Fibroblast of lung (primary cell): ENCODE measurements around the gene ARHGAP6.

ENCODE experiments used
- EZH2 ChIP-seq: IDR thresholded peaks from 2 replicates; pipeline ENCODE4 v1.5.1; 2012; ENCODE audit warnings: low read length, control low read depth, mild to moderate bottlenecking; ENCODE audit errors: missing control alignments
- TF ChIP-seq, protein P1 (sequence below), 2 donors: IDR thresholded peaks in 1 of 2; conservative IDR thresholded peaks in 1 of 2; 1 replicate in 1 of 2; 2 replicates in 1 of 2; pipeline ENCODE4 v1.5.1; 2011 to 2012; ENCODE audit warnings: low read length in 2 of 2, control low read depth in 1 of 2, inconsistent platforms in 1 of 2, low read depth in 1 of 2, mild to moderate bottlenecking in 1 of 2

DNA sequence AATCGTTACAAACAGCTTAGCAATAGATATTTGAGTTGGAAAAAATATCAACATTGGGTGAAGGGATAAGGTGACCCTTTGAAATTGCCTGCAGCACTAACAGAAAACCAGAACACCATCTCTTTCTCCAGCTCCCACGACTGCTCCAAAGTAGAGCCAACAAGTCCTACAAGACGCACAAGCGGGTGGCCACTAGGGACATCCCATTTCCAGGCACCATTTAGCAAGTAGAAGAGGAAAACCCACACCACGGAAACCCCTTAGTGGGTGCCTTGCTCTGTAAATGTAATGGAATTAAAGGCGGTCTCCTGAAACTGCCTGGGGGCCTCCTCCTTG is 1.9 kb downstream of the ARHGAP6 start:
- TF ChIP-seq, protein P1, sequence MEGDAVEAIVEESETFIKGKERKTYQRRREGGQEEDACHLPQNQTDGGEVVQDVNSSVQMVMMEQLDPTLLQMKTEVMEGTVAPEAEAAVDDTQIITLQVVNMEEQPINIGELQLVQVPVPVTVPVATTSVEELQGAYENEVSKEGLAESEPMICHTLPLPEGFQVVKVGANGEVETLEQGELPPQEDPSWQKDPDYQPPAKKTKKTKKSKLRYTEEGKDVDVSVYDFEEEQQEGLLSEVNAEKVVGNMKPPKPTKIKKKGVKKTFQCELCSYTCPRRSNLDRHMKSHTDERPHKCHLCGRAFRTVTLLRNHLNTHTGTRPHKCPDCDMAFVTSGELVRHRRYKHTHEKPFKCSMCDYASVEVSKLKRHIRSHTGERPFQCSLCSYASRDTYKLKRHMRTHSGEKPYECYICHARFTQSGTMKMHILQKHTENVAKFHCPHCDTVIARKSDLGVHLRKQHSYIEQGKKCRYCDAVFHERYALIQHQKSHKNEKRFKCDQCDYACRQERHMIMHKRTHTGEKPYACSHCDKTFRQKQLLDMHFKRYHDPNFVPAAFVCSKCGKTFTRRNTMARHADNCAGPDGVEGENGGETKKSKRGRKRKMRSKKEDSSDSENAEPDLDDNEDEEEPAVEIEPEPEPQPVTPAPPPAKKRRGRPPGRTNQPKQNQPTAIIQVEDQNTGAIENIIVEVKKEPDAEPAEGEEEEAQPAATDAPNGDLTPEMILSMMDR (conservative IDR thresholded peaks at IDR 0.05 in 1 of 2, IDR thresholded peaks at IDR 0.05 in 1 of 2; ENCODE audit: low read depth in 1 of 2, low read length in 2 of 2): peak; percentile 2 to 27
- no peak for TF ChIP-seq EZH2
